Immature natural killer cell (primary cell): Measurements from ENCODE around the gene COX17. TPM values are rescaled to one million over a fixed set of nuclear protein-coding genes. Genes with fewer than 3 reads are reported as not detected.

Experiments
- DNase-seq, 3 donors: peaks; one replicate each; pipeline ENCODE4 v3.0.0; 2022; ENCODE audit warnings: mixed read lengths in 1 of 3
- H3K27ac Mint-ChIP-seq, 6 donors: one replicate each; pipeline ENCODE4 v1.8.0; 2020; ENCODE audit warnings: mixed read lengths in 6 of 6, mild to moderate bottlenecking in 5 of 6, inconsistent platforms in 4 of 6, moderate library complexity in 3 of 6
- H3K27me3 Mint-ChIP-seq, 3 donors: one replicate each; pipeline ENCODE4 v1.8.0; 2020 to 2021; ENCODE audit warnings: low read depth in 3 of 3, mild to moderate bottlenecking in 3 of 3, mixed read lengths in 3 of 3, moderate library complexity in 3 of 3, inconsistent platforms in 1 of 3
- H3K36me3 Mint-ChIP-seq, 3 donors: one replicate each; pipeline ENCODE4 v1.8.0; 2020; ENCODE audit warnings: mixed read lengths in 3 of 3, inconsistent platforms in 2 of 3, mild to moderate bottlenecking in 2 of 3
- H3K4me1 Mint-ChIP-seq, 2 donors: one replicate each; pipeline ENCODE4 v1.8.0; 2020; ENCODE audit warnings: inconsistent platforms in 2 of 2, mild to moderate bottlenecking in 2 of 2, mixed read lengths in 2 of 2, moderate library complexity in 1 of 2
- H3K4me3 Mint-ChIP-seq, 5 donors: one replicate each; pipeline ENCODE4 v1.8.0; 2020; ENCODE audit warnings: mild to moderate bottlenecking in 5 of 5, mixed read lengths in 5 of 5, inconsistent platforms in 3 of 5, moderate library complexity in 3 of 5
- H3K9me3 Mint-ChIP-seq, 6 donors: one replicate each; pipeline ENCODE4 v1.8.0; 2020; ENCODE audit warnings: mild to moderate bottlenecking in 6 of 6, mixed read lengths in 6 of 6, inconsistent platforms in 4 of 6, moderate library complexity in 3 of 6
- polyA plus RNA-seq, 3 donors: library from polyadenylated mRNA; unstranded; fragments of 300-500 nt; fragmentation: Illumina TruSeq; gene quantifications; one replicate each; pipeline ENCODE4 v1.2.3, GENCODE V29; 2021

Gene COX17
- polyA plus RNA-seq, 3 donors from 2014 or later = 65.5 to 112 (median 102) TPM

DNA sequence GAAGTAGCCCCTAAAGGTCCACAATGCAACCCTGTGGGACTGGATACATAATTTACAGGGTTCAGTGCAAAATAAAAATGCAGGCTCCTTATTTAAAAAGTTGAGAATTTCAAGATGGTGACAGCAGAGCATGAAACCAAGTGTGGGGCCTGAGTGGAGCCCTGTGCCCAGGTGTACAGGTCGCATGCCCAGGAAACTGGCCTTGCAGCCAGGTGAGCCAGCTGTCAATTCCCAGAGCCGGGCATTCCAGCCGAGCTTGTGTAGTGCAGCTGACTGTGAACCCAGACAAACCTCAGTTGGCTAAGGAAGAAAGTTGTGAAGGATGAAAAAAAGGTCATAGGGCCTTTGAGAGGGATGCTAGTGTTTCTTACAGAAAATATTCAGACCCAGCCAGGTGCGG, 44.4 kb downstream of the COX17 start:
- no peak overlapping the region for H3K4me3 Mint-ChIP-seq
- peaks cover 0 to 7% of the 10 kb centered on the region in 2 donors for H3K4me1 Mint-ChIP-seq
- DNase-seq = no peak
- H3K27ac Mint-ChIP-seq = no peak overlapping the region
- H3K27me3 Mint-ChIP-seq = peaks cover 2 to 10% (median 7%) of the 10 kb centered on the region in 3 donors
- H3K36me3 Mint-ChIP-seq = peaks cover 0 to 4% (median 0%) of the 10 kb centered on the region in 3 donors
- no peaks in the 10 kb centered on the region for H3K9me3 Mint-ChIP-seq

GRCh38 chr3:119632216-119632615, 45.0 kb downstream of the COX17 start:
- Mint-ChIP-seq H3K27ac (no peak overlapping the region), H3K4me3 (no peak overlapping the region)

GRCh38 chr3:119631516-119631915, 45.7 kb downstream of the COX17 start:
- Mint-ChIP-seq H3K27me3 (peaks cover 2 to 12% (median 8%) of the 10 kb centered on the region in 3 donors), H3K36me3 (no peaks in the 10 kb centered on the region), H3K4me3 (no peak overlapping the region), H3K4me1 (peaks cover 5 to 17% of the 10 kb centered on the region in 2 donors), H3K27ac (no peak overlapping the region), H3K9me3 (no peaks in the 10 kb centered on the region)
- DNase-seq = no peak

More at GRCh38 chr3:119632216-119632615, 45.0 kb downstream of the COX17 start:
- H3K4me1 Mint-ChIP-seq = peaks cover 5 to 11% of the 10 kb centered on the region in 2 donors
- H3K9me3 Mint-ChIP-seq = no peaks in the 10 kb centered on the region
- DNase-seq = no peak
- no peaks in the 10 kb centered on the region for H3K36me3 Mint-ChIP-seq
- peaks cover 2 to 12% (median 8%) of the 10 kb centered on the region in 3 donors for H3K27me3 Mint-ChIP-seq

DNA sequence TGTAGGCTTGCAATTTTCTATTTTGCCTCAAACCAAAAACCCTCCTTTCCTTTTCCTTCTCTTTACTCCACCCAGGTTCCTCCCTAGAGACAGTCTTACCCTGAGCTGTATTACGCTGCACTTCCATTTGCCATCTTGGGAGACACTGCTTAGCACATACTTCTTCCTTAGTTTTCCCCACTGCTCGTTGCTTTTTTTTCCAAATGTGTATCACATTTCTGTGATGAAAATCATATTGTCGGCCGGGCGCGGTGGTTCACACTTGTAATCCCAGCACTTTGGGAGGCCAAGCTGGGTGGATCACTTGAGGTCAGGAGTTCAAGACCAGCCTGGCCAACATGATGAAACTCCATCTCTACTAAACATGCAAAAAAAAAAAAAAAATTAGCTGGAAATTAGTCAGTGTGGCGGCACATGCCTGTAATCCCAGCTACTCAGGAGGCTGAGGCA, 46.3 kb downstream of the COX17 start:
- H3K4me3 Mint-ChIP-seq = no peak overlapping the region
- H3K36me3 Mint-ChIP-seq = no peaks in the 10 kb centered on the region

DNA sequence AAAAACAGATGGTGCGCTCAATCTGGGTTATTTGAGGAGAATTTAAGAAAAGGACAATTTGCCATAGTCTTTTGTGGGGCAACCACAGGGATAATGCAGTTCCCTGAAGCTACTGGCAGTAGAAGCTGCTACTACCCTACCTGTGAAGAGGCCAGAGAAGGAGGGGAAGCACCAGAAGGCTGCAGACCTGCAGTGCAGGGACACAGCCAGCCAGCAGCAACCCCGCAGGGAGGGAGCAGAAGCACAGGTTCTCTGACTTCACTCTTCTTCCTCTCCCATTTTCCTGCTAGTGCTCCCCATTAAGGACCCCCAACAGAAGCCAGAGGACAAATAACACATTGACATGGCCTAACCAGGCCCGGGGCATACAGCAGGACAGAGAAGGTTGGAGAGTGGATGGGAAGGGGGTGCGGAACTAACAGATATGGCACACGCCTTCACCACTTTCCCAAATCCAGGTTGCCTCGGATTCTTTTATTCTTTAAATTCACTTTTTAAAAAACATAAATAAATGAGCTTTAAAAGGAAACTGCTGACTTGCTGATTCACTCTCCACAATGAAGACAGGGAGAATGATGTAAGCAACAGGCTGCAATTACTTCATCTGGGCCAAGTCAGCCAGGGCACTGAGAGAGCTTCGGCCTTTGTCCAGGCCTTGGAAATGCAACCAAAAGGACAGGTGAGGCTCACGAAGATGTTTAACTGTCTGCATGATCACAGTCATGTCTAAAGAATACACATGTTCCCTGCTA, 46.9 kb downstream of the COX17 start:
- Mint-ChIP-seq H3K27me3 (peaks cover 2 to 15% (median 10%) of the 10 kb centered on the region in 3 donors), H3K4me3 (no peak overlapping the region), H3K9me3 (no peaks in the 10 kb centered on the region), H3K36me3 (no peaks in the 10 kb centered on the region), H3K4me1 (peaks cover 5 to 17% of the 10 kb centered on the region in 2 donors), H3K27ac (no peak overlapping the region)
- no peak for DNase-seq

More for the DNA sequence above, 46.3 kb downstream of the COX17 start:
- Mint-ChIP-seq H3K27ac (no peak overlapping the region), H3K9me3 (no peaks in the 10 kb centered on the region), H3K27me3 (peaks cover 2 to 15% (median 8%) of the 10 kb centered on the region in 3 donors), H3K4me1 (peaks cover 5 to 17% of the 10 kb centered on the region in 2 donors)
- no peak for DNase-seq

DNA sequence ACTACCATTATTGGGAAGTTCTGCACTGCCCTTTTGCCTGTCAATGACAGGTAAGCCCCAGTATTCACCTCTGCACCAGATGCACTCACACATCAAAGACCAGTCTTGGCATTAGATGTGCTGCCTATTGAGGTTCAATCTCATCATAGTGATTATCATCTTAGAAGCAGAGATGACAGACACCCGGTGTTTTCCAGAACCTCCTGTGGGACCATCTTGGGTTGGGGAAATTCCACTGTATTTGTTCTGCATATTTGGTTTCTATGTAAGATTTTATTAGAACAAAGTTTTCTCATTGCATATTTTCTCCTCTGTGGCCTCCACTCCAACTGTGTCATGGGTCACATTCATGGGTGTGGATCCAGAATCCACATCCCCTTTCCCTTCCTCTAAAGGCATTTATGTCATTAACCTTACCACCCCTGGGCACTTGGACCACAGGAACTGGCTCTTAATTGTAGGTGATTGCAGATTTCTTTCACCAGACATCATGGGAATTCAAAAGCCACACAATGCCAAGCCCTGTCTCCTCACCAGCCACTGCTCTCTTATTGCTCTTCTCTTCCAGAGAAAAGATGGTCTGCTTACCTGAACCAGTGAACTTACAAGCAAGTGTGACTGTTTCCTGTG, 48.3 kb downstream of the COX17 start:
- peak overlapping the region in 1 of 6 donors; percentile 35 for H3K27ac Mint-ChIP-seq
- DNase-seq = no peak
- peaks cover 2 to 15% (median 10%) of the 10 kb centered on the region in 3 donors for H3K27me3 Mint-ChIP-seq
- no peaks in the 10 kb centered on the region for H3K9me3 Mint-ChIP-seq
- peaks cover 5 to 17% of the 10 kb centered on the region in 2 donors for H3K4me1 Mint-ChIP-seq
- no peaks in the 10 kb centered on the region for H3K36me3 Mint-ChIP-seq
- H3K4me3 Mint-ChIP-seq = no peak overlapping the region

DNA sequence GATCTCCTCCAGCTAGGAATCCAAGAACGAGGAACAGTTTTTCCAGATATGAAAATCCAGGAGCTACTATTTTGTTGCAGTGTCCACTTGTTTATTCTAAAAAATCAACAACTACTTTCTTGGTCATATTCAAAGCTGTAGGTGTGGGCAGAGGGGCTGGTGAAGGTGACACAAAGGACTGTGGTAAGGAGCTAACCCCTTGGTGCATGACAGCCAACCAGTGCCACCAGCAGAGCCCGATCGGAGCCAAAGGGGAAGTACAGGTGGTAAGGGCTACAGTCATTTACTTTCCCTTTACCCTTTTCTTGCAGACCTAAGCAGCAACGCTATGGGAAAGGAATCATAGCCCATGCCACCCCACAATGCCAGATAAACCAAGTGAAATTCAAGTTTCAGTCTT, 48.8 kb downstream of the COX17 start:
- Mint-ChIP-seq H3K9me3 (no peaks in the 10 kb centered on the region), H3K36me3 (no peaks in the 10 kb centered on the region), H3K4me1 (peaks cover 5 to 17% of the 10 kb centered on the region in 2 donors), H3K27ac (peak overlapping the region in 1 of 6 donors; percentile 35), H3K4me3 (no peak overlapping the region), H3K27me3 (peaks cover 2 to 15% (median 10%) of the 10 kb centered on the region in 3 donors)
- no peak for DNase-seq

GRCh38 chr3:119627461-119627860, 49.7 kb downstream of the COX17 start:
- Mint-ChIP-seq H3K27me3 (peaks cover 0 to 15% (median 10%) of the 10 kb centered on the region in 3 donors), H3K36me3 (no peaks in the 10 kb centered on the region), H3K4me3 (peak overlapping the region in 1 of 5 donors; percentile 27), H3K4me1 (peaks cover 5 to 17% of the 10 kb centered on the region in 2 donors), H3K27ac (no peak overlapping the region), H3K9me3 (no peaks in the 10 kb centered on the region)
- DNase-seq = no peak

DNA sequence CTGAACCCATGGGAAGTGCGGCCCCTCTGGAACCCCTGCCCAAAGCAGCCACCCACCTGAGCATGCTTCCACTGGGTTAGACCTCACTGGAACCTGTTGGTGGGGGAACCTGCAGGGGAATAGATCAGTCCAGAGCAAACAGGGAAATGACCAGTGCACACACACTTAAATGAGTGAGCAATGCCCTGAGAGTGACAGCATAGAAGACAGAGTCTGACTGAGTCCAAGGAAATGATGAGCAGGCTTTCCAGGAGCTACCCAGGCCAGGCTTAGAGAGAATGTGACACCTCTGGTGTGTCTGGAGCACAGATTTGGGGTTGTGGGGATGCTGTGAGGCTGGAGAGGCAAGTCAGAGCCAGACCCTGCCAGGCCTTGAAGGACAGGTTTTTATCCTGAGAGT, 51.0 kb downstream of the COX17 start:
- Mint-ChIP-seq H3K9me3 (no peaks in the 10 kb centered on the region), H3K4me1 (peaks cover 5 to 17% of the 10 kb centered on the region in 2 donors), H3K4me3 (no peak overlapping the region)

GRCh38 chr3:119625451-119626153, 51.6 kb downstream of the COX17 start:
- Mint-ChIP-seq H3K27ac (peak overlapping the region in 1 of 6 donors; percentile 38), H3K4me3 (no peak overlapping the region), H3K4me1 (peaks cover 5 to 17% of the 10 kb centered on the region in 2 donors), H3K36me3 (no peaks in the 10 kb centered on the region), H3K27me3 (peaks cover 0 to 12% (median 8%) of the 10 kb centered on the region in 3 donors), H3K9me3 (no peaks in the 10 kb centered on the region)
- DNase-seq = no peak

More for the DNA sequence above, 51.0 kb downstream of the COX17 start:
- Mint-ChIP-seq H3K36me3 (no peaks in the 10 kb centered on the region), H3K27me3 (peaks cover 0 to 14% (median 8%) of the 10 kb centered on the region in 3 donors), H3K27ac (no peak overlapping the region)
- no peak for DNase-seq

DNA sequence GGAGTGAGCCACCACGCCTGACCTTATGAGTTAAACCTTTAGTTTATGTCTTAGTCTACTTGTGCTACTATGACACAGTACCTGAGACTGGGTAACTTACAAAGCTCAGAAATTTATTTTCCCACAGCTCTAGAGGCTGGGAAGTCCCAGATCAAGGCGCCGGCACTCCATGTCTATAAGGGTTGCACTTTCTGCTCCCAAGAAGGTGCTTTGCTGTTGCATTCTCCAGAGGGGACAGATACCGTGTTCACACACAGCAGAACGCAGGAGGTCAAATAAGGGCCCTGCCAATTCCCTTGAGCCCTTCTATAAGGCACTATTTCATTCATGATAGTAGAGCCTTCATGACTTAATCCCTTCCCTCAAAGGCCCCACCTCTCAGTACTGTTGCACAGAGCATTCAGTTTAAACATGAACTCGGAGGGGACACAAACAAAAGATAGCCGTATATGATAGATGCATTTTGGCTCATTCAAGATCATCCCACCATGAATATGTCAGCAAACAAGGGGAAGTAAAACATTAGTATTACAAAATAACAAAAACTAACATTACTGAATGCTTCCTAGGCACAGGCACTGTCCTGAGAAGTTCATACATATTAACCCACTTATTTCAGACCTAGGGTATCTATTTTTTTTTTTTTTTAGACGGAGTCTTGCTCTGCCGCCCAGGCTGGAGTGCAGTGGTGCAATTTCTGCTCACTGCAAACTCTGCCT, 53.0 kb downstream of the COX17 start:
- no peak for DNase-seq
- Mint-ChIP-seq H3K27me3 (peaks cover 0 to 13% (median 6%) of the 10 kb centered on the region in 3 donors), H3K27ac (no peak overlapping the region), H3K9me3 (no peaks in the 10 kb centered on the region), H3K4me1 (peaks cover 5 to 17% of the 10 kb centered on the region in 2 donors), H3K36me3 (no peaks in the 10 kb centered on the region), H3K4me3 (no peak overlapping the region)

GRCh38 chr3:119620899-119621298, 56.3 kb downstream of the COX17 start:
- no peak overlapping the region for H3K4me3 Mint-ChIP-seq
- H3K36me3 Mint-ChIP-seq = no peaks in the 10 kb centered on the region
- H3K4me1 Mint-ChIP-seq = no peaks in the 10 kb centered on the region
- peaks cover 0 to 6% (median 2%) of the 10 kb centered on the region in 3 donors for H3K27me3 Mint-ChIP-seq
- H3K9me3 Mint-ChIP-seq = no peaks in the 10 kb centered on the region
- no peak for DNase-seq
- H3K27ac Mint-ChIP-seq = no peak overlapping the region
